Mucosa of gallbladder (tissue), 1 donor: ENCODE data around the gene ZNF518A. TPM values are rescaled to one million over a fixed set of nuclear protein-coding genes. Genes with fewer than 3 reads are reported as not detected.

Source experiments
- DNase-seq: peaks from one replicate; pipeline ENCODE4 v3.0.0-alpha.2; 2020; ENCODE audit warnings: low spot score
- total RNA-seq: library from RNA; stranded (reverse); gene quantifications from one replicate; pipeline ENCODE4 v1.2.1, GENCODE V29; 2021
- donor health status: DM: no; HTN: no; CAD: no.

ZNF518A gene, protein sequence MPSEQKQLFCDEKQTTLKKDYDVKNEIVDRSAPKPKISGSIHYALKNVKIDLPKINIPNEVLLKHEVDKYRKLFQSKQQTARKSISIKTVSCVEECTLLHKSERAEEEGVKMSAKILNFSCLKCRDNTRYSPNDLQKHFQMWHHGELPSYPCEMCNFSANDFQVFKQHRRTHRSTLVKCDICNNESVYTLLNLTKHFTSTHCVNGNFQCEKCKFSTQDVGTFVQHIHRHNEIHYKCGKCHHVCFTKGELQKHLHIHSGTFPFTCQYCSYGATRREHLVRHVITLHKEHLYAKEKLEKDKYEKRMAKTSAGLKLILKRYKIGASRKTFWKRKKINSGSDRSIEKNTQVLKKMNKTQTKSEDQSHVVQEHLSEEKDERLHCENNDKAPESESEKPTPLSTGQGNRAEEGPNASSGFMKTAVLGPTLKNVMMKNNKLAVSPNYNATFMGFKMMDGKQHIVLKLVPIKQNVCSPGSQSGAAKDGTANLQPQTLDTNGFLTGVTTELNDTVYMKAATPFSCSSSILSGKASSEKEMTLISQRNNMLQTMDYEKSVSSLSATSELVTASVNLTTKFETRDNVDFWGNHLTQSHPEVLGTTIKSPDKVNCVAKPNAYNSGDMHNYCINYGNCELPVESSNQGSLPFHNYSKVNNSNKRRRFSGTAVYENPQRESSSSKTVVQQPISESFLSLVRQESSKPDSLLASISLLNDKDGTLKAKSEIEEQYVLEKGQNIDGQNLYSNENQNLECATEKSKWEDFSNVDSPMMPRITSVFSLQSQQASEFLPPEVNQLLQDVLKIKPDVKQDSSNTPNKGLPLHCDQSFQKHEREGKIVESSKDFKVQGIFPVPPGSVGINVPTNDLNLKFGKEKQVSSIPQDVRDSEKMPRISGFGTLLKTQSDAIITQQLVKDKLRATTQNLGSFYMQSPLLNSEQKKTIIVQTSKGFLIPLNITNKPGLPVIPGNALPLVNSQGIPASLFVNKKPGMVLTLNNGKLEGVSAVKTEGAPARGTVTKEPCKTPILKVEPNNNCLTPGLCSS (N-terminal part only)
- 21.6 TPM for total RNA-seq

- peak; percentile 94 for DNase-seq
Observed at GRCh38 chr10:96129387-96130325, at the start of gene ZNF518A. TSS of gene ZNF518A (plus strand) at chr10:96130297. CDS start at chr10:96156323, 26,026 bp downstream.

- no peak for DNase-seq
Observed at GRCh38 chr10:96082153-96082552, 47.9 kb upstream of the ZNF518A start.

GRCh38 chr10:96082748-96083147 is 47.3 kb upstream of the ZNF518A start:
- no peak for DNase-seq

DNA sequence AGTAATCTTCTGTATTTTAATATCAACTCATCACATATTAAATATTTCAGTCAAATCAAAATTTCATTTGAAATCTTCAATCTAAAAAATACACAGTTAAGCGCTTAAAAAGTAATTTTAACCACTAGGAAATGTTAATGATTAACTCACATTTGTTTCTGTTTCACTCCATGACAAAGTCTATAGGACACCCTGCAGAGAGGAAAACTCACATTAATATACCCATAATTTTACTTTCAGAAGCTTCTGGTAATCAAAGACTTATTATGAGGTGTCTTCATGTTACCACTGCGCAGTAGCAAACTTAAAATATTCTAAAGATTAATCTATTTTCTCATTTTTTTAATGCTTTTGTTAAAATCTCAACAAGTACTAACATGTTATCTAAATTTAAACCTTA is 41.0 kb upstream of the ZNF518A start:
- DNase-seq = no peak

GRCh38 chr10:96089670-96090462 is 40.2 kb upstream of the ZNF518A start:
- peak; percentile 94 for DNase-seq

- no peak for DNase-seq
Observed at GRCh38 chr10:96090463-96090800, 39.7 kb upstream of the ZNF518A start.

- no peak for DNase-seq
Observed at GRCh38 chr10:96092999-96093767, 36.9 kb upstream of the ZNF518A start.

DNA sequence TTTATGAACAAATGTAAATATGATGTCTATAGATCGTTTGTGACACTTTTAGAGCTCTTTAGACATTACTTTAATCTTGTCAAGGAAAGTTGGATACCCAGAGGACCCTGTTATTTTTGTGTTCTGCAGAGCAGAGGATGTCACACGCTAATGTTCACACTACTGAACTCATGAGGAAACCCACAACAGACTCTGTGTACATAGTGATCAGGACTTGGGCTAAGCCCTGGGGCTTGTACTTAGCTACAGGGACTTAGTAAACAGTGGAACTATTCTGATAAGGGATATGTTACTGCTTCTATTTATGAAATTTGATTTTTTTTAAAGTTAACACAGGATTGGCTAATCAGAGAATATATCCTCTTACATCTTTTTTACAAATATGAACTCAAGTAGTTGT is 36.1 kb upstream of the ZNF518A start:
- no peak for DNase-seq

DNA sequence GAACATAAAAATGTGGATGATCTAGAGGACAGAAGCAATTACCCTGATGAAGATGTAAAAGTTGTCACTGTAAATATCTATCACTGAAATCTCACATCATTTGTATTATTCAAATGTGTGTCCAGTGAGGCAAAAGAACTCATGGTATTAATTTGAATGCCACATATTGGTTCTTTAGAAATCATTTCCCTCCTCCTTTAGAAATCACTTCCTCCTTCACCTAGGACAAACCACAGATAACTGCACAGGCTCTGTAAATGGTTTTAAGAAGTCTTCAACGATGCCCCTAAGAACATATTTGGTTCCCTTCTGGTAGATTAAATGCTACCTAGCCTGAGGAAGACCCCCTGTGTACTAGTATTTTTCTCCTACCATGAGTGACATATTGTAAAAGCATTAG is 33.1 kb upstream of the ZNF518A start:
- no peak for DNase-seq

DNA sequence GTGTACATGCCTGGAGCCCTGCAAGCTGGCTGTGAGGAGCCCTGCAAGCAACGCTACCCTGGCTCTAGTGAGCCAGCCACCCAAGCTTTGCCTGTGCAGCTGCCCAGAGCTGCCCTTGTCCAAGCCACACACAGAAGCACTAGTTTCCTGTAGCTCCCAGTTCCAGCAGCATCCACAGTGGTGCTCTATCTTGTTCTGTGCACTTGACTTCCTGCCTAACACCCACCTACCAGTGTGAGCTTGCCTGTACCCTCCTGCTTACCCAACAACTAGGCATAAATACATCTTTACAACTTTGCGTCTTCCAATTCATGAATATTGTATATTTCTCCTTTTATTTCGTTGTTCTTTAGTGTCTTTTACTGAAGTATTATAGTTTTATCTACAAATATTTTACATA is 32.2 kb upstream of the ZNF518A start:
- no peak for DNase-seq

DNA sequence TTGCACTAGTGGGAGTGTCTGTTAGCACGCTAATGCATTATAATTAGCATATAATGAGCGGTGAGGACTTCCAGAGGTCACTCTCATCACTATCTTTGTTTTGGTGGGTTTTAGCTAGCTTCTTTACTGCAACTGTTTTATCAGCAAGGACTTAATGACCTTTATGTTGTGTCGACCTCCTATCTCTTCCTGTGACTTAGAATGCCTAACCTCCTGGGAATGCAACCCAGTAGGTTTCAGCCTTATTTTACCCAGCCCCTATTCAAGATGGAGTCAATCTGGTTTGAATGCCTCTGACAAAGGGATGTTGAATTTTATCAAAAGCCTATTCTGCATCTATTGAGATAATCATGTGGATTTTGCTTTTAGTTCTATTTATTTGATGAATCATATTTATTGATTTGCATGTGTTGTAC is 22.5 kb upstream of the ZNF518A start:
- no peak for DNase-seq

DNA sequence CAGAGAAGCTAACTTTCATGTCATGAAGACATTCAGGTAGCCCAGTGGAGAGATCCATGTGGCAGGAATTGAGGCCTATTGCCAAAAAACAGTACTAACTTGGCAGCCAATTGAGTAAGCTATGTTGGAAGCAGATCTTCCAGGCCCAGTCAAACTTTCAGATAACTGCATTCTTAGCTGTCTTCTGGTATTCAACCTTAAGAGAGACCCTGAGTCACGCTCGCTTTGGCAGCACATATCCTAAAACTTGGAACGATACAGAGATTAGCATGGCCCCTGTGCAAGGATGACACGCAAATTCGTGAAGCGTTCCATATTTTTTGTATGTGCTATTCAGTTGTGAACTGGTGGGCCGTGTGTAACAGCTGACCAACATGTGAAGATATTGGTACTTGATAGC is 17.6 kb upstream of the ZNF518A start:
- DNase-seq = no peak

- DNase-seq = no peak
Observed at GRCh38 chr10:96118604-96119450, 11.3 kb upstream of the ZNF518A start.

GRCh38 chr10:96122824-96123223 is 7.3 kb upstream of the ZNF518A start:
- no peak for DNase-seq

DNA sequence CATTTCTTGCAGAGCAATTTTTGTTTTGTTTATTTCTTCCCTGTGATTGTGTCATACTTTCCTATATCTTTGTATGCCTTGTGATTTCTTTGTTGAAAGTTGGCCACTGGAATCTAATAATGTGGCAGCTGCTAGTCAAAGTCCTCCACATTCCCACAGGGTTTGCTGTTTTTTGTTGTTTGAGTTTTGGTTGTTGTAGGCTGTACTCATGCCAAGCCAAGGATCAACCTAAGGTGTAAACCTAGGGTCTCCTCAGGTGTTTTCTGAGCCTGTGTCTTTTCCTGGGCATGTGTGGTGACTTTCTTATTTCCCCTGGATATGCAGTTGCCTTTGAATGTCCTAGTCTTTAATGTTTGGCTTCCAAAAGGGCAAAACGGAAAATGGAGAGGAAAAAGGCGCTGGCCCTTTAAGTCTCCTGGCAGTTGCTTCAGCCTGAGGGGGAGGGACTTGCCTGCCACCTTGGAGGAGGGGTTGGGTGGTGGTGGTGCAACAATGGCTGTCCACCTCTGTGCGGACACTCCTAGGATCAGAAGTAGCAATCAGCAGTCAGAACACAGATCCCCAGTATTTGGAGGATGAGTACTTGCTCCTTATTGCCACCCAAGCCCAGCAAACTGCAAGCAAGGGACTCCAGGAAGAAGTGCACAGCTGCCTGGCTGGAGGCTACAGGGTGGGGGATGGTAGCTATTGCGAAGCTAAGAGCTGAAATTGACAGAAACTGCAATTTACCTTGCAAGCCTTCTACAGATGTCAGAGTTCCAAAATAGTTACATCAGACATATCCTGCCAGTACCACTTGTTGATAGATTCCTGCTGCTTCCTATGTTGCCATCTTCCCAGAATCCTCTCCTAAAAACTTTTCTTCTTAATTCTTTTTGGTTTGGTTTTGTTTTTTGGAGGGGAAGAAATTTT is 5.6 kb upstream of the ZNF518A start:
- peak; percentile 36 for DNase-seq

DNA sequence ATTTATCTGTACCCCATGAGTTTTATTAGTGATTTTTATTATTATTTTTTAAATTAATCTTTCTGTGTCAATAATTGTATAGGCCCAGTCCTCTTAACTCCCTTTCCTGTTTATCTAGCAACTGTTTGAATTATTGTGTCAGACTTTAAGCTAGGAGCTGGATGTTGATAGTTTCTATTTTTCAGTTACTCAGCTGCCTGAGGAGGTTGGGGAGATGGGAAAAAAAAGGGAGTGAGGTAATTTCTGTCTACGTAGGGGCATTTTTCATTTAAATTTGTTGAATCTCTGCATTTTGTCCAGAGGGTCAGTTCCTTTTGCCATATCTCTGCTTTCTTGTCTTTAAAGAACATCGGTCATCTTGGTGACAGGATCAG is 5.0 kb upstream of the ZNF518A start:
- no peak for DNase-seq

DNA sequence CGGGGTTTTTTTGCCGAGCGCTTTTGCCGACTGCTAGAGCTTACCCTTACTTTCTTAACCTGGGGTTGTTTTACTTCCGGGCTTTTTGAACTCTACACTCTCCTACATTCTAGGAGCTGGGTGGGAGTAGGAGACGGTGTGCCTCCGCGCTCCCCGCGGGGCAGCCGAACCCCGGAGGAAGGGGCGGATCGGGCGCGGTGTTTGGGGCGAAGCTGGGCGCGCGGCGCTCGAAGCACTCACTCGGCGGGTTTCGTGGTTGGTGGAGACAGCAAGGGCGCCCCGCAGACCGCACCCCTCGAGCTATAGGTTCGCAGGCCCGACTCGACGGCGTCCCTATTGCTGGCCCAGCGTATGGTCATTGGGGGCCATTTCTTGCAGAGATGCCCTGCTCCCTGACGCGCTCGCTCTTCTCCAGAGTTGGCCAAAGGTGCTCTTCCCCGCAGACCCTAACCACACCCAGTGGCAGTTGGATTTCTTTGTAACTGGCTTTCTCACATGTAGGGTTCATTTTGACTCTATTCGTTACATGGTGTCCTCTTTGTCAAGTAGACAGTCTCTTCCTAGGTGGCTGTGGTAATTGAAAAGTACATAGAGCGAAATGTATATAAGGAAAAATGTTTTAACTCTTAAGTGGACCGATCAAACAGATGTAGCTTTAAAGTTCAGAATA is 364 bp downstream of the ZNF518A start:
- DNase-seq = no peak
